GM18505 (cell line): ENCODE results near the gene MUC5B.

Source experiments
- ATAC-seq: cut with Tn5 transposase; IDR thresholded peaks from one replicate; pipeline ENCODE4 v1.9.1; 2021; ENCODE audit not compliant: unreplicated experiment
- POLR2A ChIP-seq: IDR thresholded peaks from 4 replicates; pipeline ENCODE4 v1.6.1; 2011; ENCODE audit warnings: borderline replicate concordance; ENCODE audit not compliant: insufficient read depth, insufficient read length; ENCODE audit errors: extremely low read depth

Gene MUC5B

DNA sequence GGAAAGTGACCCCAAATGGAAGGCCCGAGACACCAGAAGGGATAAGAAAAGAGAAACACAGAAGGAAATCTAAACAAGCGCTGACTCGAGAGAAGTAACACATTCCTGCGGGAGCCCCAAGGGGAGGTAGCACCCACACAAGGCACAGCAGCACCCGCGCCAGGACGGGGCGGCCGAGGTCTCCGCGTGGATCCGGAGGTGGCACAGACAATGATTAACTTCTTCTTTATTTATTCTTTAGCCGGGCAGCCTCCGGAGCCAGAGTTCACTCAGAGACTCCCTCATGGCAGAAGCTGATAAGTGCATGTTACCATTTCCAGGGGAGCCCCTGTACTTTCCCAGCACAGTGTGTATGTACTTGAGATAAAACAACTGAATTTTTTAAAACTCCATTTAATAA, 81.5 kb downstream of the MUC5B start:
- no peak for ATAC-seq
- no peak for TF ChIP-seq POLR2A

- ATAC-seq, result no peak
Measured at GRCh38 chr11:1305063-1305495, 82.2 kb downstream of the MUC5B start.

DNA sequence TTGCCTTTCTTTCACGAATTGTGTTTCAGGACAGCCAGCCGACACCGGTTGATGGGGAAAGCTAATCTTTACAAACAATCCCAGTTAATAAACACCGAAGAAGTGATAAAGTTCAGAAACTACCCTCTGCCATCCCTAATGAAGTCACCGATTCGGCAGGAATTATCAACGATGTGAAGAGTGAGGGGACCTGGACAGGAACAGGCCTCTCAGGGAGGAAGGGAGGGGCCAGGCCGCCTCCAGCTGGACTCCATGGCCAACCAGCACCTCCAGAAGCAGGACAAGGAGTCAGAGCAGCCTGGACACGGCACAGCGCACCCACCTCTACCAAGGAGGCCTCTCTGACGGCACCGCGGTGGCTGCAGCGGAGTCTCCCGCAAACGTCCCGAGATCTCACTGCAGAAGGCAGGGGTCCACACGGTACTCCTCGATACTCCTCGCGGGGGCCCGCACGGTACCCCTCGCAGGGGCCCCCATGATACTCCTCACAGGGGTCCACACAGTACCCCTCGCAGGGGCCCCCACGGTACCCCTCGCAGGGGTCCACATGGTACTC, 82.7 kb downstream of the MUC5B start:
- no peak for ATAC-seq
- TF ChIP-seq POLR2A, result no peak

More at GRCh38 chr11:1305063-1305495, 82.2 kb downstream of the MUC5B start:
- TF ChIP-seq POLR2A, result no peak

DNA sequence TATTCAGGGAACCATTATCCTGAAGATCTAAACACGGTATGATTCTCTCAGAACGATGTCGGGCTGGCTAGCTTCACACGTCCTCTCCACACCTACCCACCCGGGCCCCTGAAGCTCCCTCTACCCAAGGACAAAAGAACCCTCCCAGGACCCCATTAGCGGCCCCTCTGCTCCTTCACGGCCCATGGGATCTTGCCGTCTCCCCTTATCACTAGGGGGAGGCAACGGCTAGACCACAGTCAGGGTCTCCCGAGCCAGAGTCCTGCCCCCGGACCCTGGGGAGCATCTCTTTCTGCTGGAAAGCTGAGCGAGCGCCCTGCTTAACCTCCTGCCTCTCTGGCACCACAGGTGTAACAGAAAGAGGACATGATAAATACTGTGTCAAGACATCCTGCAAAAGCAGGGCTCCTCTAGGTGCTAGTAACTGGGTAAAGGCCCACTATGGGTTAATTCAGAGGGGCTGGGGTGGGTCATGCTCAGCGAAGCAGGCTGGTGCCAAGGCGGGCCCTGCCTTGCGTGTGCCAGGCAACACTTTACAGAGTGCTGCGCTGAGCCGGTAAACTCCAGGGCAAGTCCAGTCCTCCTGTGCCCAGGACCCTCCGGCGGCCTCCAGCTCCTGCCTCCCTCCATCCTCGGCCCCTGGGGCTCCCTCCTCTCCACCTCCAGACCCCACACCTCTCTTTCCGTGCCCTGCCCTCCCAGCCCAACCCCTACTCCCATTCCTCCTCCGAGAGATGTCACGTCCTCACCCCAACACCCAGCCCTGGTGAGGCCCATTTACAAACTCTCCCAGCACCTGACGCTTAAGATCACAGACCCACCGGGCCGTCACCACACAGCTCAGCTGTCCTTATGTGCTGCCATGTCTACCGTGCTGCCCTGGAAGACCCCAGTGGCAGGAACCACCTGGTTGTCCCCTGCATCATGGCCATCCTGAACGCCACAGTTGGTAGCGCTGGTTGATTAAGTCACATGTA, 83.6 kb downstream of the MUC5B start:
- TF ChIP-seq POLR2A, result no peak
- no peak for ATAC-seq

- no peak for ATAC-seq
- TF ChIP-seq POLR2A, result no peak
Measured at GRCh38 chr11:1307163-1307870, 84.5 kb downstream of the MUC5B start.

DNA sequence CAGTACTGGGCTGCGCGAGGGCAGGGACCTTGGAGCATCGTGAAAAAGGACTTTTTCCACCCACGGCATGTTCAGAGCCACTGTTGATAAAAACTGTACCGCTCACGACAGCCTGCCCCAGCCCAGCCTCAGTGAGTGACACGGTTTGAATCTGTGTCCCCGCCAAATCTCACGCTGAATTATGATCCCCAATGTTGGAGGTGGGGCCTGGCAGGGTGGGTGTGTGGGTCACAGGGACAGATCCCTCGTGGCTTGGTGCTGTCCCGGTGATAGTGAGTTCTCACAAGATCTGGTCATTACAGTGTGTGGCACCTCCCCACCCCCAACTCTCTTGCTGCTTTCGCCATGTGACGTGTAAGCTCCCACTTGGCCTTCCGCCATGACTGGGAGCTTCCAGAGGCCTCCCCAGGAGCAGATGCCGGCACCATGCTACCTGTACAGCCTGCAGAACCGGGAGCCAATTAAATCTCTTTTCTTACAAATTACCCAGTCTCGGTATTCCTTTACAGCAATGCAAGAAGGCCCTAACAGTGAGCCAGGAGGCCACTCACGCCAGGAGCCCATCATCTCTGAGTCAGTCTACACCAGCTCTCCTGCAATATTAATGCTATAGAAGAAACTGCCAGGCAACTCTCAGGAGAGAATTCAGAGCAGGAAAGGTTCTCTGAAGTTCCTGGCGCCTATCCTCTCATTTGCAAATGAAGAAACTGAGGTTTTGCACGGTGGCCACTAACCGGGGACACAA, 85.3 kb downstream of the MUC5B start:
- TF ChIP-seq POLR2A, result no peak
- no peak for ATAC-seq

- ATAC-seq, result peak; percentile 47
- no peak for TF ChIP-seq POLR2A
Measured at GRCh38 chr11:1308743-1309497, 86.1 kb downstream of the MUC5B start.

DNA sequence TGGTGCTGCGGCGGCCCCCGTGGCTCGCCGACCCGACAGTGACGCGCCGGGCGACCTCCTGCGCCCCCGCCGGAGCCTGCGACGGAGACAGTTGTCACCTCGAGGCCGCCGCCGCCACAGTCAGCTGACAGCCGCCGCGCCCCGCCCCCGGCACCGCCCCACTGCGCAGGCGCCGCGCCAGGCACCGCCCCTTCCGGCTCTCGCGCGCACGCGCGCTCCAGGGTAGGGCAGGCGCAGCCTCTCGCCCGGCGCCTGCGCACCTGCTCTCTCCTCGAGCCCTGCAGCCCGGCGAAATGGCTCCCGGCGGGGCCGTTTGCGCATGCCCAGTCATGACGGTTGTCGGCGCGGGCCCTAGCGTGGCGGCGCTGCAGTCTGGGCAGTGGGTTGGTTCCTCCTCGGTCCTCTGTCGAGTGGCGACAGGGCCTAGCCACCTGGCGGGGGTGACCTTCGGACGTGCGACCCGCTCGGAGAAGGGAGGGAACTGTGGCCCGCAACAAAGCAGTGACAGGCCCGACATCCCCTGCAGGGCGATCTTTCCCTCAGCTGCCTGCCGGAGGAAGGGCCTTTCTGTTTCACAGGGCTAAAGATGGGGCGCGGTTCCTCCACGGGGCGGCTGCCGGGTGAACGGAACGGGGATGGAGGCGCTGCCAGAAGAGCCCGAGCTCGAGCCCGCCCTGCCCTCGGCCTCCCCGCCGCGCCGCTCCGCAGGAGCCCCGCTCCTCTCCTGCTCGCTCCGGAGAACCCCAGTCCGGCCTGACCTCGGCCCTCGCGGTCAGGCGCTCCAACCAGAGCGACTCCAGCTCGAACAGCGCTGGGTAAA, 86.8 kb downstream of the MUC5B start, which contains the start of gene TOLLIP:
Gene TOLLIP (minus strand): TSS at position 135 of the 820 bp plus-strand sequence. CDS start 134 bp downstream, at position 1.
- TF ChIP-seq POLR2A, result peak; percentile 90
- peak; percentile 66 for ATAC-seq

DNA sequence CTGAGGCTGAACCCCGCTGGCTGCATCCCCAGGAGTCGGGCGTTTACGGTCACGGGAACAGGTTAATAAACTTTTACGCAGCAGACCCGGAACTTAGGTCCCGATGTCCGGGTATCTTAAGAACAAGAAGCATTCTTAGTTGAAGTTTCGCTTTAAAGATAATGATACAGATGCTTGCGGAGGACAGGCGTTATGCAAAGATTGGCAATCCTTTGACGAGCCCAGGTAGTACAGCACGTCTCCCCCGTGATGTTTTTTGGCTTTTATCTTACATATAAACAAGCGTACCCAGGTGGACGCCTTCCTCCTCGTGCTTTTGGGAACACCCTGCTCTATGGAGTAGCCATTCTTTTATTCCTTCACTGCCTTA, 87.4 kb downstream of the MUC5B start:
- no peak for TF ChIP-seq POLR2A
- no peak for ATAC-seq

GRCh38 chr11:1310772-1311468, 88.1 kb downstream of the MUC5B start:
- TF ChIP-seq POLR2A, result no peak
- ATAC-seq, result no peak
